GM18499 (cell line): ENCODE data around the gene AMIGO3.
"Not testable (repeated sequence)": the region's sequence is repeated elsewhere in the genome, so short reads cannot be mapped to it uniquely, and the experiment has no call there.

Source experiments
- ATAC-seq: cut with Tn5 transposase; IDR thresholded peaks from one replicate; pipeline ENCODE4 v1.9.1; 2021; ENCODE audit warnings: moderate number of reproducible peaks; ENCODE audit not compliant: insufficient read depth, unreplicated experiment

The AMIGO3 gene

DNA sequence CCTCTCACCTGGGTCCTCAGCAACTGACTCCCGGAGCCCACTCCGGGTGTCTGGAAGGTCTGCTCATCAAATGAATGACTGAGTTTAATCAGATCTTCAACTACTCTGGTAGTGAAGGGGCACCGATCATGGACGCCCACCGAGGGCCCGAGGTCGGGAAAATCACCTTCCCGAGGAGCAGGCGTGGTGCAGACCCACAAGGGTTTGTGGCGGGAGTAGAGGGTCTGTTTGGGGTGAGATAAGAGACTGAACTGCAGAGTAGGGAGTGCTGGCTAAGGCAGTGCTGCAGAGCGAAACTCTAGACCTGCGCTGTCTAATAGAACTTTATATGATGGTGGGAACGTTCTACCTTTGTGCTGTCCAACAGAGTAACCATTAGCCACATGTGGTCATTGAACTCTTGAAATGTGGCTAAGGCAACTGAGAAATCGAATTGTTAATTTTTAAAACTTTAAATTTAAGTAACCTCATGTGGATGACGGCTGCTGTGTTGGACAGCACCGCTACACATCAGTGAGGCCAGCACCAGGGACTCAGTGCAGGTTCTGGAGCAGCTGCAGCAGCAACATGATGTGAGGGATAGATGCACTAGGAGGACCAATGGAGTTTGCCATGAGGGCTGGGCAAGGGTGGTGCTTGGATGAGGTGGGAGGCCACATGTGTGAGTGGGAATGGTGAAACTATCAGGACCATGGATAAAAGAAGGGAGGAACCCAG is 29.4 kb downstream of the AMIGO3 start:
- ATAC-seq = not testable (repeated sequence)

DNA sequence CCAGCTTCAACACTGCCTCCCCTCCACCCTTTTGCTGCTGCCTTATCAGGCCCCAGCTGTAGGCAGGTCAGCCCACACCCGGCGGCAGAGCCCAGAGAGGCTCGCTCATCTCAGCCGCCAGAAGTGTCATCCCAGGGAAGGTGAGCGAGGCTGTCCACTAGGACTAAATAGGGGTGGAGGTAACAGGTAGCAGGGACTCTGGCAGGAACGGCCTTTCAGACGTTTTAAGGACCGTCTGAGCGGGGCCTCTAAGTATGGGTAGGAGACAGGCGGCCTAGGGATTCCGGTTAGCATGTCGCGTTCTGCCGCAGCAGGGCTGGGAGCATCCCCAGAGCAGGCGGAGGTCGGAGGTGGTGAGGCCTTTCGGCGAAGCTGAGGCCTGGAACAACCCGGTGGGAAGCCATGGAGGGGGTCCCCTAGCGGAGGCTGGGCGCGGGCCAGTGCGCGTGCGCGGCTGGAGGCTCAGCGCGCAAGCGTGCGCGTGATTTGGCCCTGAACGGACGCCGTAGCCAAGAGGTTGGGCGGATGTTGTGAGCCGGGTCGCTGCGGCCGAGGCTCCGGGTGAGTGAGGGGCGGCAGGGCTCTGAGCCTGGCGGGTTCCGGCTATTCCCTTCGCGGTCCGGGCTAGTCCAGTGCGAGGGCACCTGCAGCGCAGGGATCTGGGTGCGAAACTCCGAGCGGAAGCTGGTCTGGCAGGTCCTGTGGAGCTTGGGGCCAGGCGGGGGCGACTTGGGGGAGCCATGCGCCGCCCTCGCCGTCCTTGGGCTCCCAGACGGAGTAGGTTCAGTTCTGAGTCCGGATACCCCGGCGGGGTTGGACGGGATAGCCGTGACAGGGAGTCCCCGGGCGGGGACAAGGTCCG is 30.2 kb downstream of the AMIGO3 start, which contains the start of the genes MST1 and RNF123:
MST1 (minus strand) TSS at position 429 of the 862 bp plus-strand sequence. CDS start 783 bp downstream, outside the sequence.
RNF123 (plus strand) TSS at position 512 of the 862 bp plus-strand sequence. CDS start 1,609 bp downstream, outside the sequence.
- ATAC-seq = no peak

DNA sequence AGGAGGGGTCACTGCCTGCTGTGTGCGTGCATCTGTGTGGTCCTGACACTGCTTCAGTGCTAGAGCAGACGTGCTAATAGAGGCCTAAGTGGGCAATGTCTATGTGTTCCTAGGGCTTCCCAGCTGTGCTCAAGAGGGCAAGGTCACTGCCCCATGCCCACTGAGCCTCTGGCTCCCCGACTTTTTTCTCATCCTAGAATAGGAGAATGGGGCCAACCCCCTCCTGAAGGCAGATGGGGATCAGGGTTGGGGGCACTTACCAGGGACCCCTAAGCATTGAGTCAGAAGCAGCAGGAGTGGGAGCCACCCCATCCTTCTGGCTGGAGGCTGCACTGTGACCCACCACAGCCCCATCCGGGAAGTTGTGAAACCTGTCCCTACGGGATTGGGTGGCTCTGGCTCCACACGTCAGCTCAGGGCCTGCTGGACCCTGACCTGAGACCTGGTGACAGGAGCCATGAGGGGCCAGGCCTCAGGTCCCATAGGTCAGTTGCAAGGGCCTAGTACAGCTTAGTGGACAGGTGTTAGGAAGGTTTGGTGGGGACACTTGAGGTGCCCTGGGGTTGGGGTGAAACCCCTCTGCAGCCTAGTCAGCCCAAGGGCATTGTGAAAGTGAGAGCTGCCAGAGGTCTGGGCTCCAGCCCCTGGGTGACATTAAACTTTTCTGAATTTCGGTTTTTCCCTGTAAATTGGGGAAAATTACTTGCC is 31.0 kb downstream of the AMIGO3 start:
- not testable (repeated sequence) for ATAC-seq

GRCh38 chr3:49687424-49687795 is 32.1 kb downstream of the AMIGO3 start:
- not testable (repeated sequence) for ATAC-seq

GRCh38 chr3:49686769-49687423 is 32.6 kb downstream of the AMIGO3 start:
- not testable (repeated sequence) for ATAC-seq

DNA sequence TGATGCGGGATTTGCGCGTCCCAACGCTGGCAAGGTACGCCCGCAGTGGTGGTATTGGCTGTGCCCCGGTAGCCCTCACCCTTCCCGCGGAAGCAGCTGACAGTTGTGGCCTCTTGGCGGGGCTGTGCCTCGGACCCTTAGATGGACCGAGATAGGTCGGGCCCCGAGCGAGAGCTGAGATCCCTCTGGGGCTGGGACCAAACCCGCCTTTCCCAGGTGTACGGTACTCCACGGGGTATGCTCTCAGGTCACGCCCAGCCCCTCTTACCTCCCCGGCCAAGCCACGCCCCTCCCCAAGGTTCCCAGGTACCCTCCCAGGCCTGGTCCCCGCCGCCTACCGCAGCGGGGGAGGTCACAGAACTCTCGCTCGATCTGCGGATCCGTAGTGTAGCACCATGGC is 33.1 kb downstream of the AMIGO3 start:
- ATAC-seq = not testable (repeated sequence)

DNA sequence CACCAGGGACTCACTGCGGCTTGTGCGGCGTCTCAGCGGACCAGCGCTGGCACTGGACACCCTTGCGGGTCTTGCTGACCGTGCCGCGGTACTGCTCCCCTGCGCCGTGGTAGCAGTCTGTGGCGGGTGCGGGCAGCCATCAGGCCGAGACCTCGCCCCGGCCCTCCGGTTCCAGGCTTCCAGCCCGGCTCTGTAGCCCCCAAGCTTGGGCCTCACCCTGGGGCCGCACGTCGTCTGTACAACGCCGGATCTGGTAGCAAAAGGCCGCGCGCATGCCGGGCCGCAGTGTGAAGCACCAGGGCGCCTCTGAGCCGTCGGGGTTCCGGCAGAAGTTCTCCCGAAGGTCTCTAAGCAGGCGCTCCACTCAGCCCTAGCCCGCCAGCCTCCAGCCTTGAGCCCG is 33.6 kb downstream of the AMIGO3 start:
- ATAC-seq = not testable (repeated sequence)

GRCh38 chr3:49685103-49685502 is 34.4 kb downstream of the AMIGO3 start:
- ATAC-seq = not testable (repeated sequence)

DNA sequence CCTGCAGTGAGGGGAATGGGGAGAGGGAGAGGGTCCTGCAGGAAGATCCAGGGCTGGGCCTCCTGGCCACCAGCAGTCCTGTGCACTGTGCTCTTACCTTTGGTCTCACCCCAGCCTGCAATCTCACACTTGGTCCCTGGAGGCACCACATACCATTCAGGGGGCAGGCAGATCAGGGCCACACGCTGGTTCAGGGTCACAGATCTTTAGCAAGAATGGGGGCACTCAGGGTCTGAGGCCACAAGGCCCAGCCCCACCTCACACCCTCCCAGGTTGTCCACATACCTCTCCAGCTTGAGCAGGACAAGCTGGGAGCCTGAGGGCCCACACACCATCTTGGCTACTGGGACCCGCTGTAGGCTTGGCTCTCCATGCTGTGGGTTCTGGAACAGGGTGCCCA is 35.0 kb downstream of the AMIGO3 start:
- not testable (repeated sequence) for ATAC-seq

GRCh38 chr3:49683162-49683561 is 36.3 kb downstream of the AMIGO3 start:
- no peak for ATAC-seq

- ATAC-seq = no peak
Measured at GRCh38 chr3:49681543-49681942, 37.9 kb downstream of the AMIGO3 start.

DNA sequence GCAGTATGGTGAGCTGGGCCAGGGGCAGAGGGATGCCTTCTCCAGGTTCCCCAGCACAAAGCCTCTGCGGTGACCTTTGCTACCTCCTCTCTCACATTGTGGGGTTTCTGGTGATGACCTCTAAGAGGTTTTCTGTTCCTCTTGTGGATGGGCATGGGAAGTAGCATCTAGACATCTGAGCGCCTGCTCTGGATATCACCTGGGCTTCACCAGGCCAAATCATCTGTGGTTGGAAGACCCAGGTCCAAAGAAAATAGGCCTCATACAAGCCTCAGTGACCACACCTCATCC is 38.3 kb downstream of the AMIGO3 start:
- ATAC-seq = no peak

- no peak for ATAC-seq
Measured at GRCh38 chr3:49680493-49681231, 38.8 kb downstream of the AMIGO3 start.

- ATAC-seq = no peak
Measured at GRCh38 chr3:49675912-49676311, 43.6 kb downstream of the AMIGO3 start.

DNA sequence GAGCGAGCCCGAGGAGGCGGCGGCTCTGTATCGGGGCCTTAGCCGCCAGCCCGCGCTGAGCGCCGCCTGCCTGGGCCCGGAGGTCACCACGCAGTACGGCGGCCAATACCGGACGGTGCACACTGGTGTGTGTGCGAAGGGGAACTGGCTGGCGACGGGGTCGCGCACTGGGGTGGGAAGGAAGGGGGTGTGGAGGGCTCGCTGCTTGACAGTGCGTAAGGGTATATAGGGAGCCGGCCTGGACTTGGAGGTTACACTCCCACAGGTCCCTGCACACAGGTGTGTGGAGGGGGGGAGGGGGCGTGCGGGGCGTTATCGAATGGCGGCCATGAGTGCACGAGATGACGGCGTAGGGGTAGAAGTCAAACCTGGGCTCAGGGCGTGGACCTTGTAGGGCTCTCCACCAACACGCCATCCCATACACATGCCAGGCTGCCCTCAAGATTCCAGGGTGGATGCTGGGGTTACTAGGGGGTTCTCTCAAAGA is 44.9 kb downstream of the AMIGO3 start:
- ATAC-seq = peak; percentile 16

DNA sequence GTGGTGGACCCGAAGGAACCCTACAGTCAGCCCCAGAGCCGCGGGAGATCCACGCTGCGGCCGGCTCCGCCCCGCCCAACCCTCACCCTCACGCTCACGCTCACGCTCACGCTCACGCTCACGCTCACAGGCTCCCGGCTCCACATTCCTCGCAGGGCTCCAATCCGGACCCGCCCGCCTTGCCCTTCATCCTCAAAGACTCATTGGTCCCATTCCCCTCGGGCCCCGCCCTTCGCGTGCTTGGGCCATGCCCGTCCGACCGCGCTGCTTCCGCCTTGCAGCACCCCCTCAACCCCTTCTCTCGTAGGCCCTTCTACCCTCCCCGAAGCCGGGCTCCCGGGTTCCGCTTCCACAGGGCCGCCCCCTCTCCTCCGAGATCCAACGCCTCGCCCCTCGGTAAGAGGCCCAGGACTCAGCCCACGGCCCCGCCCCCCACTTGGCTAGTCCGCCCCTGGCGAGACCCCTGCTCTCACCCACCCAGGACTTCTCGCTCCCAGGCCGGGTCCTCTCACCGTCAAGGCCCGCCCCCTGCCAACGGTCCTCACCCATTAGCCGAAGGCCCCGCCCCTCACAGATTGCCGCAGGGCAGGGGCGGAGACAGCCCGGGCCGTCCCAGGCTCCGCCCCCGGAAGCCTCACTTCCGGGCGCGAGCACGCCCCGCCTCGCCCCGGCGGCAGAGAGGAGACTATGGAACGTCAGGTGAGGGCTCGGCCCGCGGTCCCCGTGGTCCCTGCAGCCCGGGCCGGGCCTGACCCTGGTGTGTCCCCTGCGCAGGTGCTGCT is 45.6 kb downstream of the AMIGO3 start, which contains the start of gene APEH:
APEH (plus strand) TSS at position 637 of the 782 bp plus-strand sequence; CDS start at position 688, 51 bp downstream.
- ATAC-seq = peak; percentile 48

DNA sequence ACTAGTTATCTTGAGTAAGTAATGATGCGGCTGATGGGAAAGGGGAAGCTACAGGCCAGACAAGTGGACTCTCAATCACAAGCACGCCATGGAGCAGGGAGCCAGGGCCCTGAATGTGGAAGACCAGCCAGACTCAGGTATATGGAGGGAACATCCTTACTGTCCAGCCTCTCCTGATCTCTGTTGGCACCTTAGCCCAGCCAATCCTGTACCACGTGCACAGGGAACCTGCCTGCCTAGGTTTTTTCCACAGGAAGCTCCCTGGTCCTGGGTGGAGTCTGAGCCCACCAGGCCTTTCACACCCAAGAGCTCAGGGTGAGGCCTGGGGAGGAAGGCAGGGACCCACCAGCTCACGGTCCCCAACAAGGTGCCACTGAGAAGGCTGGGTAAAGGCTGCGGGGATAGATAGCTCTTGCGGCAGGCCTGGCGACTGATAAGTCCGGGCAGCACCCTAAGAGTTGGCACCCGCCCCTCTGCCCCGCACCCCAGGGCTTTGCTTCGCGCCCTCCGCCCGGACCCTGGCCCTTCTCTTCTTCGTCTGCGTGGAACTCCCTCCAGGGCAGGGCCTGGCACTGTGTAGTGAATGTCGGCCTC is 46.3 kb downstream of the AMIGO3 start:
- no peak for ATAC-seq
